HG03103 (cell line): ENCODE data around the gene SLC2A4RG.

ENCODE experiments used
- ATAC-seq: cut with Tn5 transposase; IDR thresholded peaks from one replicate; pipeline ENCODE4 v1.9.1; 2021; ENCODE audit warnings: low read depth; ENCODE audit not compliant: unreplicated experiment

The SLC2A4RG gene, protein sequence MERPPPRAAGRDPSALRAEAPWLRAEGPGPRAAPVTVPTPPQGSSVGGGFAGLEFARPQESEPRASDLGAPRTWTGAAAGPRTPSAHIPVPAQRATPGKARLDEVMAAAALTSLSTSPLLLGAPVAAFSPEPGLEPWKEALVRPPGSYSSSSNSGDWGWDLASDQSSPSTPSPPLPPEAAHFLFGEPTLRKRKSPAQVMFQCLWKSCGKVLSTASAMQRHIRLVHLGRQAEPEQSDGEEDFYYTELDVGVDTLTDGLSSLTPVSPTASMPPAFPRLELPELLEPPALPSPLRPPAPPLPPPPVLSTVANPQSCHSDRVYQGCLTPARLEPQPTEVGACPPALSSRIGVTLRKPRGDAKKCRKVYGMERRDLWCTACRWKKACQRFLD

DNA sequence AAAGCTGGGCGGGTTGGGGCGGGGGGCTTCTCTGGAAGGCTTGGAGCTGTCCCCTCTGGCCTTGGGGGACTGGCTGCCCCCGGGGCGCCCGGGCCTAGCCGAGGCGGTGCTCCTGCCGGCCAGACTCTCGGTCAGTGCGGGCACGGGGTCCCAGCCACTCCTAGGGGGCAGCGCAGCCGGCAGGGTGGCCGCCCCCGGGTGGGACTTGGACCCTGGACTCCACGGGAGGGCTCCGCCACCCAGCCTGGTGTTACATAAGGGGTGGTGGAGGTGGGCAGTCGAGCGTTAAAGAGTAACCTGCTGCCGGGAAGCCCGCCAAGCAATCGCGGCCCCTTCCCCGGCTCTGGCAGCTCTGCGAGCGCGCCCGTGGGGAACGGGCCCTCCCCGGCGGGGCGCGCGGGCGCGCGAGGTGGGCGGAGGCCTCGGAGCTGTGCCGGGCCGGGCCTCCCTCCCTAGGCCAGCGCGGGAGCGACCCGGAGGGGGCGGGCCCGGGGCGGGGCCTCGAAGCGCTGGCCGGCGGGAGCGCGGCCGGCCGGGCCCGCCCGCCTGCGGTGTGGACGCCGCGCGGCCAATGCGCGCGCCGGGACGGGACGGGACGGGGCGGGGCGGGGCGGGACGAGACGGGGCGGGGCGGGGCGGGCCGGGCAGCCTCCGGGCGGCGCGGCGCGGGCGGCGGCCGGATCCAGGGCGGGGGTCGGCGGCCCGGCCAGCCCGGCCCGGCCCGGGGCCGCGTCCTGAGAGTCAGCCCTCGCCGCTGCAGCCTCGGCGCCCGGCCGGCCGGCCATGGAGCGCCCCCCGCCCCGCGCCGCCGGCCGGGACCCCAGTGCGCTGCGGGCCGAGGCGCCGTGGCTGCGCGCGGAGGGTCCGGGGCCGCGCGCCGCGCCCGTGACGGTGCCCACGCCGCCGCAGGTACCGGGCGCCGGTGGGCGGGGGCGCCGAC, at the start of gene SLC2A4RG:
Gene SLC2A4RG, plus strand, starts transcription at position 647 of the 940 bp plus-strand sequence. Its CDS starts 137 bp downstream, at position 784.
- ATAC-seq: no peak

DNA sequence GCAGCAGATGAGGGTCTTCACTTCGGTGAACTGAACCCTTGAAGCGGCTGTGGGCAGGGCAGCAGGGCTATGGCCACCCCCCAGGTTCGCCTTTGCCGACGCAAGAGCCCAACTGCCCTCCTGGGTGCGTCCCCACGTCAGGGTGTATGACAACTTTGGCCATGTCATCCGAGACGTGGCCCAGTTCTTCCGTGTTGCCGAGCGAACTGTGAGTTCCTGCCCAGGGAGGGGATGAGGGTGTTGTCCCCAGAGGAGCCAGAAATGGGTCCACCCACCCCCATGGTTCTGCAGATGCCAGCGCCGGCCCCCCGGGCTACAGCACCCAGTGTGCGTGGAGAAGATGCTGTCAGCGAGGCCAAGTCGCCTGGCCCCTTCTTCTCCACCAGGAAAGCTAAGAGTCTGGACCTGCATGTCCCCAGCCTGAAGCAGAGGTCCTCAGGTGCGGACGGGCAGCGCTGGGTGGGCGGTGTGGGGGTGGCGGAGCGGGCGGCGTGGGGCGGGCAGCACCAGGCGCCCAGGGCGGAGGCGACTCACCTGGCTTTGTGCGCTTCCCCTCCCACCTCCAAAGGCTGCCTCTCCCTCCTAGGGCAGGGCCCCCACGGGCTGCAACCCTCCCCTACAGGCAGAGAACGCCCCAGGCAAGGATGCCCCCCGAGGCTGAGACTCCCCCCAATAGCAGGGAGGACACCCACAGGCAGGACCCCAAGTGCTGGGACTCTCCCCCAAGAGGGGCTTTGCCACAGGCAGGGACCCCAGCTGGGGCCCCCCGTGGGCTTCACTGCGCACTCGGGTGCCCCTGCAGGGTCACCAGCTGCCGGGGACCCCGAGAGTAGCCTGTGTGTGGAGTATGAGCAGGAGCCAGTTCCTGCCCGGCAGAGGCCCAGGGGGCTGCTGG, 49.3 kb upstream of the SLC2A4RG start:
- no peak for ATAC-seq

DNA sequence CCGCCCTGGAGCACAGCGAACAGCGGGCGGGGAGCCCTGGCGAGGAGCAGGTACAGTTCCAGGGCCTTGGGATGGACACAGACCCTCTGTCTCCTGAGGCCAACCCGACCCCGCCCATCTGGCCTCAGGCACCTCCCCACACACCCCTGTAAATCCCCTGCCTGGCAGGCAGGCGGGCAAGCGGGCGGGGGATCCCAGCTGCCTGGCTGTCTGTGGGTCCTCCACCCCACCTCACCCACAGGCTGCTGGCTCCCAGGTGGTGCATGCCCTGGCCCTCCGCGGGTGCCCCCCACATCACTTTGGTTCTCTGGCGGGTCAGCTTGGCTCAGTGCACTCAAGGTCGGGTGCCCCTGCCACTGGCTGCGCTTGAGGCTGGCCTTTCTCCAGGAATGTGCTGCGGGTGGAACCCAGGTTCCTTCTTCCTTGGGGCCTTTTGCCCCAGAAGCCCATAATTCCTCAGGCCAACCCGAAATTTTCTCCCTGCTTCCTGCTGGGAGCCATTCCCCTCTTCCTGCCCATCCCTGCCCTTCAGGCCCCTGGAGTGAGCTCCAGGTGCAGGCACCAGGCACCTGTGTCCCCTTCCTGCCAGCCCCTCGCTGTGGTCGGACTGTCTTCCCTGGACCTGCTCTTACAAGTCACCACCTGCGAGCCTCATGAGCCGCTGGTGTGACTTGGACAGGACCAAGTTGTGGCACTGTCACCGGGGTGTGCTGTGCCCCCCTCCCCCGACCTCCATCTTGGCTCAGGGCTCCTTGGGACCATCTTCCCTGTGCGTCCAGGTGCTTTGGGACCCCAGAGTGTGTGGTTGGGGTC, 48.5 kb upstream of the SLC2A4RG start:
- ATAC-seq: no peak

DNA sequence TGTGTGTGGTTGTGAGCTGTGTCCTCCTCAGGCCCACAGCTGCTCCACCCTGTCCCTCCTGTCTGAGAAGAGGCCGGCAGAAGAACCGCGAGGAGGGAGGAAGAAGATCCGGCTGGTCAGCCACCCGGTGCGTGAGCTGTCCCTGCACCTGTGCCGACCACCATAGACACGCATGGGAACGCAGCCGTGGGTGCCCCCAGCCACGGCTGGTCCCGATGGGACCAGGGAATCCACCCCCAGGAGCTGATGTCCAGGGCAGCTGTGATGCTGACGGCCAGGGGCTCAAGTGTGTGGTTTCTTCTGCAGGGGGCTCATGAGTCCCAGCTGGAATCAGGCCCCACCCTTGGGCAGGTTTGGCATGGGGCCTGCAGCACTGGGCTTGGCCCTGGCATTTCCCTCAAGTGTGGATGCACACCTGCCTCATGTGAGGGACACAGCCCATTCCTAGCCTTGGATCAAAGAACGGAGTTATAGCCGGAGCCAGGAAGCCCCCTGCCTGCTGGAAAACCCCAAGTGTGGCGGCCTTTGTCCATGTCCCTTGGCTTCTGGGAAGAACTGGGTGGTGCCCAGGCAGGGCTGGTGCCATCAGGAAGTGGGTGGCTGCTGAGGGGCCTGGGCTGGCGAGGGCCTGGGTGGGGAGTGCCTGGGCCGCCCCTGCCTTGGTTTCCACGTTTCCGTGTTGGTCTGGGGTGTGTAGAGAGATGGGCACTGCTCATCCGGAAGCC, 47.7 kb upstream of the SLC2A4RG start:
- ATAC-seq: no peak

DNA sequence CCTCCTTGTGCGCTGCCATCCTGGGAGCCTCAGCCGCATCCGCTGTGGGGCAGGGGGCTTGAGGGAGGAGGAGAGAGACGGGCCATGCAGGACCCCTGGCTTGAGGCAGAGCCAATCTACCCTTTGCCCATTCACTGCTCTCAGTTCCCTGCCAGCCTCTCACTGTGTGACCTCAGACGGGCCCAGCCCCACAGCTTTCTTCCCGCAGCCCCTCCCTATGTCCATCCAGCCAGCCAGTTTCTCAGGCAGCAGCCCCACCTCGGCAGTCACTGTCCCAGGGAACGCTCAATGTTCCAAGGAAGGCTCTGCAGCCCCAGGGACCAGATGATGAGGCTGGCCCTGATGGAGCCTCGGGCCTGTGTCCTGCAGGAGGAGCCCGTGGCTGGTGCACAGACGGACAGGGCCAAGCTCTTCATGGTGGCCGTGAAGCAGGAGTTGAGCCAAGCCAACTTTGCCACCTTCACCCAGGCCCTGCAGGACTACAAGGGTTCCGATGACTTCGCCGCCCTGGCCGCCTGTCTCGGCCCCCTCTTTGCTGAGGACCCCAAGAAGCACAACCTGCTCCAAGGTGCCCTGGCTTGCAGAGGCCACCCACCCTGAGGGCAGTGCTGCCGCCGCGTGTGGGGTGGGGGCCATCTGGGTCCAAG, 47.0 kb upstream of the SLC2A4RG start:
- no peak for ATAC-seq

DNA sequence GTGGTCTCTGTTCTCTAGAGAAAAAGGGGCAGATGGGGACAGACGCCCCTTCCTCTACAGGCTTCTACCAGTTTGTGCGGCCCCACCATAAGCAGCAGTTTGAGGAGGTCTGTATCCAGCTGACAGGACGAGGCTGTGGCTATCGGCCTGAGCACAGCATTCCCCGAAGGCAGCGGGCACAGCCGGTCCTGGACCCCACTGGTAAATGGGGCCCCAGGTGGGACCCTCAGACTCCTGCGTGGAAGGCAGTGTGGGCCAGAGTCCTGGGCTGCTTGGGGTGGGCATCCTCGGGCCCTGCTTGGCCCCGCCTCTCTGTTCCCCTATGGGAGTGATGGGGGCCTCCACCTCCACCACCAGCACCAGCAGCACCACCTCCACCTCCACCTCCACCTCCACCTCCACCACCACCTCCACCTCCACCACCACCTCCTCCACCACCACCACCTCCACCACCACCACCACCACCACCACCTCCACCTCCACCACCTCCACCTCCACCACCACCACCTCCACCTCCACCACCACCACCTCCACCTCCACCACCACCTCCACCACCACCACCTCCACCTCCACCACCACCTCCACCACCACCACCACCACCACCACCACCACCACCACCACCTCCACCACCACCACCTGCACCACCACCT, 46.4 kb upstream of the SLC2A4RG start:
- no peak for ATAC-seq

DNA sequence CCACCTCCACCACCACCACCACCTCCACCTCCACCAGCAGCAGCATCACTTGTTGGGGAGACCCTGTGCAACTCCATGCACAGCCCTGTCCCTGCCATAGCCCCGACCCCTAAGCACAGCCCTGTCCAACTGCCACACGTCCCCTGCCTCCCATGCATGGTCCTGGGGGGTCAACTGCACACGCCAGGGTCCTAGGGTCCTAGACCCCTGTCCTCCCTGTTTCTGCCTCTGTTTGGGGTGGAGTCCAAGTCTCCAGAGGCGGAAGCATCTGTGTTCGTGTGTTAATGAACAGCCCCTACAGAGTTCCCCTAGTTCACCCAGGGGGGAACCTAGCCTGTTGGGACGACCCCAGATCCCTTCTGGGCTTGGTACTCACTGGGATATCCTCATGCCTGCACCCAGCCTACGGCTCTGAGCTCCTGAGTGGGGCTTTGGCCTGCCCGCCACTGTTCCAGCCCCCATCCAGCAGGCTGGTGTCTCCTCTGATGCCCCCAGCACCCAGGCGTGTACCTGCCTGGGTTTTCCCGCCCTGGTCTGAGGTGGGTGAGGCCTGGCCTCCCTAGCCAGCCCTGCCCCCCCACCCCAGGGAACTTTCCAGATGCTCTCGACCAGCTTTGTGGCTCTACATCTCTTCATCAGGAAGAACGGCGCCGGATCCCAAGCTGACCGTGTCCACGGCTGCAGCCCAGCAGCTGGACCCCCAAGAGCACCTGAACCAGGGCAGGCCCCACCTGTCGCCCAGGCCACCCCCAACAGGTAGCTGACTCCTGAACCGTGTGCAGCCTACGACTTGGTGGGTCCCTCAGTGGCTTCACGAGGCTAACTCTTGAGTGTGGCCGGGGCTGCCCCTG, 45.6 kb upstream of the SLC2A4RG start:
- no peak for ATAC-seq

DNA sequence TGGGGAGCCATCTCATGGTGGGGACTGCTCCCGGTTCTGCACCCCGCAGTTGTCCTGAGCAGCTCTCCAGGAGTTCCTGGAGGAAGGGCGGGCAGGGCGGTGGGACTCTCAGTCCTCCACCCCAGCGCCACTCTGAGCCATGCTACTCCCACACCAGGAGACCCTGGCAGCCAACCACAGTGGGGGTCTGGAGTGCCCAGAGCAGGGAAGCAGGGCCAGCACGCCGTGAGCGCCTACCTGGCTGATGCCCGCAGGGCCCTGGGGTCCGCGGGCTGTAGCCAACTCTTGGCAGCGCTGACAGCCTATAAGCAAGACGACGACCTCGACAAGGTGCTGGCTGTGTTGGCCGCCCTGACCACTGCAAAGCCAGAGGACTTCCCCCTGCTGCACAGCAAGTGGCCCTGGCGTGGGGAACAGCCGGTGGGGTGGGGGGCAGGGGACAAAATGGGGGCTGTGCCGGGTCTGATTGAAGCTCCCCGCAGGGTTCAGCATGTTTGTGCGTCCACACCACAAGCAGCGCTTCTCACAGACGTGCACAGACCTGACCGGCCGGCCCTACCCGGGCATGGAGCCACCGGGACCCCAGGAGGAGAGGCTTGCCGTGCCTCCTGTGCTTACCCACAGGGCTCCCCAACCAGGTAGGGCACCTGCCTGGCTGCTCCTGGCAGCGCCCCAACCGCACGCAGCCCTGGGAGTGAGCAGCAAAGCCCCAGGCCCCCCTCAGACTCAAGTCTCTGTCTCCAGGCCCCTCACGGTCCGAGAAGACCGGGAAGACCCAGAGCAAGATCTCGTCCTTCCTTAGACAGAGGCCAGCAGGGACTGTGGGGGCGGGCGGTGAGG, 44.8 kb upstream of the SLC2A4RG start:
- ATAC-seq: no peak

DNA sequence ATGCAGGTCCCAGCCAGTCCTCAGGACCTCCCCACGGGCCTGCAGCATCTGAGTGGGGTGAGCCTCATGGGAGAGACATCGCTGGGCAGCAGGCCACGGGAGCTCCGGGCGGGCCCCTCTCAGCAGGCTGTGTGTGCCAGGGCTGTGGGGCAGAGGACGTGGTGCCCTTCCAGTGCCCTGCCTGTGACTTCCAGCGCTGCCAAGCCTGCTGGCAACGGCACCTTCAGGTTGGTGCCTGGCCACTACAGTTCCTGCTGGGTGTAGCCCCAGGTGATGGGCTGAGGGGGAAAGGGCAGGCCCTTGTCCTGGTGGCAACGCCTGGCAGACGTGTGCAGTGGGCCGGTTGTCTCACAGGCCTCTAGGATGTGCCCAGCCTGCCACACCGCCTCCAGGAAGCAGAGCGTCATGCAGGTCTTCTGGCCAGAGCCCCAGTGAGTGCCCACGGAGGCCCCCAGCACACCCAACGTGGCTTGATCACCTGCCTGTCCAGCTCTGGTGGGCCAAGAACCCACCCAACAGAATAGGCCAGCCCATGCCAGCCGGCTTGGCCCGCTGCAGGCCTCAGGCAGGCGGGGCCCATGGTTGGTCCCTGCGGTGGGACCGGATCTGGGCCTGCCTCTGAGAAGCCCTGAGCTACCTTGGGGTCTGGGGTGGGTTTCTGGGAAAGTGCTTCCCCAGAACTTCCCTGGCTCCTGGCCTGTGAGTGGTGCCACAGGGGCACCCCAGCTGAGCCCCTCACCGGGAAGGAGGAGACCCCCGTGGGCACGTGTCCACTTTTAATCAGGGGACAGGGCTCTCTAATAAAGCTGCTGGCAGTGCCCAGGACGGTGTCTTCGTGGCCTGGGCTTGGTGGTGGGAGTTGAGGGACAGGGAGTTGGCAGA, 43.9 kb upstream of the SLC2A4RG start:
- ATAC-seq: no peak

DNA sequence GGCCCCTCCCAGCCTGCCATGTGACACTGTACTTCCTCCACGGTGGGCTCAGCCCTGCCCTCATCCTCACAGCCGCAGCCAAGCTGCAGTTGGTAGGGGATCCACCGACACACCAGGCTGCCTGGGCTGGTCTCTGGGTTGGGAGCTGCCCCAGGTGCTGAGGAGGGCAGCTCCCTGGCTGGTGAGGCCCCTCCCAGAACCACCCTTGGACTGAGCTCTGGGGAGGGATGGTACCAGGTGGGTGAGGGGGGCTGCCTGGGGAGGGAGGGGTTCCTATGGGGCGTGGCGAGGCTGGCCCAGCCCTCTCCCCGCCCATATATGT, 43.3 kb upstream of the SLC2A4RG start:
- ATAC-seq: no peak

DNA sequence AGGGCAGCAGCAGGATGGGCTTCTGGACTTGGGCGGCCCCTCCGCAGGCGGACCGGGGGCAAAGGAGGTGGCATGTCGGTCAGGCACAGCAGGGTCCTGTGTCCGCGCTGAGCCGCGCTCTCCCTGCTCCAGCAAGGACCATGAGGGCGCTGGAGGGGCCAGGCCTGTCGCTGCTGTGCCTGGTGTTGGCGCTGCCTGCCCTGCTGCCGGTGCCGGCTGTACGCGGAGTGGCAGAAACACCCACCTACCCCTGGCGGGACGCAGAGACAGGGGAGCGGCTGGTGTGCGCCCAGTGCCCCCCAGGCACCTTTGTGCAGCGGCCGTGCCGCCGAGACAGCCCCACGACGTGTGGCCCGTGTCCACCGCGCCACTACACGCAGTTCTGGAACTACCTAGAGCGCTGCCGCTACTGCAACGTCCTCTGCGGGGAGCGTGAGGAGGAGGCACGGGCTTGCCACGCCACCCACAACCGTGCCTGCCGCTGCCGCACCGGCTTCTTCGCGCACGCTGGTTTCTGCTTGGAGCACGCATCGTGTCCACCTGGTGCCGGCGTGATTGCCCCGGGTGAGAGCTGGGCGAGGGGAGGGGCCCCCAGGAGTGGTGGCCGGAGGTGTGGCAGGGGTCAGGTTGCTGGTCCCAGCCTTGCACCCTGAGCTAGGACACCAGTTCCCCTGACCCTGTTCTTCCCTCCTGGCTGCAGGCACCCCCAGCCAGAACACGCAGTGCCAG, 42.8 kb upstream of the SLC2A4RG start, which contains the start of gene TNFRSF6B:
Gene TNFRSF6B, plus strand, starts transcription at position 25 of the 729 bp plus-strand sequence. Its CDS starts 116 bp downstream, at position 141.
- ATAC-seq: no peak

DNA sequence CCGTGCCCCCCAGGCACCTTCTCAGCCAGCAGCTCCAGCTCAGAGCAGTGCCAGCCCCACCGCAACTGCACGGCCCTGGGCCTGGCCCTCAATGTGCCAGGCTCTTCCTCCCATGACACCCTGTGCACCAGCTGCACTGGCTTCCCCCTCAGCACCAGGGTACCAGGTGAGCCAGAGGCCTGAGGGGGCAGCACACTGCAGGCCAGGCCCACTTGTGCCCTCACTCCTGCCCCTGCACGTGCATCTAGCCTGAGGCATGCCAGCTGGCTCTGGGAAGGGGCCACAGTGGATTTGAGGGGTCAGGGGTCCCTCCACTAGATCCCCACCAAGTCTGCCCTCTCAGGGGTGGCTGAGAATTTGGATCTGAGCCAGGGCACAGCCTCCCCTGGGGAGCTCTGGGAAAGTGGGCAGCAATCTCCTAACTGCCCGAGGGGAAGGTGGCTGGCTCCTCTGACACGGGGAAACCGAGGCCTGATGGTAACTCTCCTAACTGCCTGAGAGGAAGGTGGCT, 42.2 kb upstream of the SLC2A4RG start:
- ATAC-seq: no peak

DNA sequence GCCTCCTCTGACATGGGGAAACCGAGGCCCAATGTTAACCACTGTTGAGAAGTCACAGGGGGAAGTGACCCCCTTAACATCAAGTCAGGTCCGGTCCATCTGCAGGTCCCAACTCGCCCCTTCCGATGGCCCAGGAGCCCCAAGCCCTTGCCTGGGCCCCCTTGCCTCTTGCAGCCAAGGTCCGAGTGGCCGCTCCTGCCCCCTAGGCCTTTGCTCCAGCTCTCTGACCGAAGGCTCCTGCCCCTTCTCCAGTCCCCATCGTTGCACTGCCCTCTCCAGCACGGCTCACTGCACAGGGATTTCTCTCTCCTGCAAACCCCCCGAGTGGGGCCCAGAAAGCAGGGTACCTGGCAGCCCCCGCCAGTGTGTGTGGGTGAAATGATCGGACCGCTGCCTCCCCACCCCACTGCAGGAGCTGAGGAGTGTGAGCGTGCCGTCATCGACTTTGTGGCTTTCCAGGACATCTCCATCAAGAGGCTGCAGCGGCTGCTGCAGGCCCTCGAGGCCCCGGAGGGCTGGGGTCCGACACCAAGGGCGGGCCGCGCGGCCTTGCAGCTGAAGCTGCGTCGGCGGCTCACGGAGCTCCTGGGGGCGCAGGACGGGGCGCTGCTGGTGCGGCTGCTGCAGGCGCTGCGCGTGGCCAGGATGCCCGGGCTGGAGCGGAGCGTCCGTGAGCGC, 41.6 kb upstream of the SLC2A4RG start:
- ATAC-seq: no peak
